ENCODE measurements around the gene CHRDL2. TPM values are rescaled to one million over a fixed set of nuclear protein-coding genes. Genes with fewer than 3 reads are reported as not detected.

Gene CHRDL2
- total RNA-seq, 4 donors from 2014 or later, result 2.2 to 20.9 (median 4.0) TPM

DNA sequence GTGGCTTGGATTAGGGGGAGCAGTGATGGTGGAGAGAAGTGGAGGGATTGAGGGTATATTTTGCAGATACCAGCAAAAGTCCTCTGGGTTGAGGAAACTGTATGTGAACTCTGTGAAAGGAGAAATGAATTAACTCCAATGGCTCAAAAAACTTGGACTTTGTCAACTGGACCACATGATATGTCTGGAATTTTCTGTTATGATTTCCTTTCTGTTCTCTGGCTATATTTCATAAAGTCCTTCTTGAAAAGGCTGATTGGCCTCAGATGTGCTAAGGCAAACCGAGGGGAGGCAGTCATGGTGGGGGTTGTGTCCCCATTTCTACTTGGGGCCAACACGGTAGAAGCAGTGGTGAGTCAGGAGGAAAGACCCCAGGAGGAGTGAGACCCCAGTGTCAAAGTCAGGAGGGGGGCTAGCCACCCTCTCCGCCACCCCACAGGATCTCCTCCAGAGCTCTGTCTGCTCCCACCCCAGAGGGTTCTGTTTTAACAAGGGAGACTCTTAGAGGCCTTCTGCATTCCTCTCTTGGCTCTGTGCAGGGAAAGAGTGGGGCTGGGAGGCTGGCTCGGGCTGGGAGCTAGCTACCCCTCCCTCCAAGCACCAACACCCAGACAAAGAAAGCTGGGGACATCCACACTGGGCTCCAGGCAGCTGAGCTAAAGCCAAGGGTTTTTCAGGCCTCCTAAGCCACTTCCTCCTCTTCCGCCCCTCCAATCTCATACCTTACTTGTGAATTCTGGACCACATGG is 13.8 kb downstream of the CHRDL2 start:
- no peaks in the 10 kb centered on the region for H3K27me3 ChIP-seq
- TF ChIP-seq EP300 (IDR thresholded peaks at IDR 0.05; ENCODE audit: low read depth) (no peak), POLR2AphosphoS5 (IDR thresholded peaks at IDR 0.05) (no peak), POLR2A (IDR thresholded peaks at IDR 0.05) (no peak)
- TF ChIP-seq, protein P1, sequence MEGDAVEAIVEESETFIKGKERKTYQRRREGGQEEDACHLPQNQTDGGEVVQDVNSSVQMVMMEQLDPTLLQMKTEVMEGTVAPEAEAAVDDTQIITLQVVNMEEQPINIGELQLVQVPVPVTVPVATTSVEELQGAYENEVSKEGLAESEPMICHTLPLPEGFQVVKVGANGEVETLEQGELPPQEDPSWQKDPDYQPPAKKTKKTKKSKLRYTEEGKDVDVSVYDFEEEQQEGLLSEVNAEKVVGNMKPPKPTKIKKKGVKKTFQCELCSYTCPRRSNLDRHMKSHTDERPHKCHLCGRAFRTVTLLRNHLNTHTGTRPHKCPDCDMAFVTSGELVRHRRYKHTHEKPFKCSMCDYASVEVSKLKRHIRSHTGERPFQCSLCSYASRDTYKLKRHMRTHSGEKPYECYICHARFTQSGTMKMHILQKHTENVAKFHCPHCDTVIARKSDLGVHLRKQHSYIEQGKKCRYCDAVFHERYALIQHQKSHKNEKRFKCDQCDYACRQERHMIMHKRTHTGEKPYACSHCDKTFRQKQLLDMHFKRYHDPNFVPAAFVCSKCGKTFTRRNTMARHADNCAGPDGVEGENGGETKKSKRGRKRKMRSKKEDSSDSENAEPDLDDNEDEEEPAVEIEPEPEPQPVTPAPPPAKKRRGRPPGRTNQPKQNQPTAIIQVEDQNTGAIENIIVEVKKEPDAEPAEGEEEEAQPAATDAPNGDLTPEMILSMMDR (IDR thresholded peaks at IDR 0.05), result no peak
- intact Hi-C loops (cut with DNase I; ENCODE audit: low total_unique reads) (no loop called here), in situ Hi-C loops (cut with MboI; ENCODE audit: low pct_ligation_motif_present in 1 of 4, low pct_unique_long_range_greater_than_20kb in 1 of 4, low sequenced_read_pairs in 3 of 4) (no loop called here)
- no peak overlapping the region for H3K4me3 ChIP-seq
- H3K27ac ChIP-seq, result peak overlapping the region; percentile 39 to 87 (median 66)
- no peaks in the 10 kb centered on the region for H3K9me3 ChIP-seq
- H3K4me1 ChIP-seq, result peaks cover 17 to 33% (median 25%) of the 10 kb centered on the region in 4 donors
- WGBS, 2 donors (ENCODE audit: low coverage in 1 of 2), result 65 to 69% methylated on average over 2 to 5 of the region's 5 CpGs
- H3K36me3 ChIP-seq, result no peaks in the 10 kb centered on the region
- DNase-seq, result no peak

DNA sequence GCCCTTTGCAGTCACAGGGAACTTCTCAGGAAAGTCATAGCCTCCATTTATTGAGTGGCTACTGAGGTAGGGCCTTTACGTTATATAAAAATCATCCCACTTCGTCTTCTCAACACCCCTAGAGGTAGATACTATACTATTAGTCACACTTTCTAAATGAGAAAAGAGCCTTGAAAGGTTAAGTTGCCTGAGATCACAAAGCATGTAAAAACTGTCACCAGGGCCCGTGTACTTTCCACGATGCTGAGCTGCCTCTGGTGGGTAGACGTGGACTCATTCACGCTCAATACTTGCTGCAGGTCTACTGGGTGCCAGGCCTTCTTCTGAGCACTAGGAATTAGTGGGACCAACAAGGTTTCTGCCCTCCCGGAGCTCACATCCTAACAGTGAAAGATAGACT is 16.3 kb downstream of the CHRDL2 start:
- Histone ChIP-seq H3K27me3 (no peaks in the 10 kb centered on the region), H3K36me3 (no peaks in the 10 kb centered on the region), H3K4me3 (no peak overlapping the region), H3K27ac (no peak overlapping the region), H3K4me1 (peaks cover 6 to 19% (median 15%) of the 10 kb centered on the region in 4 donors), H3K9me3 (no peaks in the 10 kb centered on the region)
- 74 to 82% methylated on average over 4 to 7 of the region's 7 CpGs for WGBS, 2 donors (ENCODE audit: low coverage in 1 of 2)
- in situ Hi-C loops (cut with MboI; ENCODE audit: low pct_ligation_motif_present in 1 of 4, low pct_unique_long_range_greater_than_20kb in 1 of 4, low sequenced_read_pairs in 3 of 4) (no loop called here), intact Hi-C loops (cut with DNase I; ENCODE audit: low total_unique reads) (no loop called here)
- no peak for TF ChIP-seq EP300 (IDR thresholded peaks at IDR 0.05; ENCODE audit: low read depth)
- TF ChIP-seq, protein P1 (IDR thresholded peaks at IDR 0.05), result no peak
- TF ChIP-seq POLR2A (IDR thresholded peaks at IDR 0.05), result no peak
- no peak for TF ChIP-seq POLR2AphosphoS5 (IDR thresholded peaks at IDR 0.05)
- no peak for DNase-seq

DNA sequence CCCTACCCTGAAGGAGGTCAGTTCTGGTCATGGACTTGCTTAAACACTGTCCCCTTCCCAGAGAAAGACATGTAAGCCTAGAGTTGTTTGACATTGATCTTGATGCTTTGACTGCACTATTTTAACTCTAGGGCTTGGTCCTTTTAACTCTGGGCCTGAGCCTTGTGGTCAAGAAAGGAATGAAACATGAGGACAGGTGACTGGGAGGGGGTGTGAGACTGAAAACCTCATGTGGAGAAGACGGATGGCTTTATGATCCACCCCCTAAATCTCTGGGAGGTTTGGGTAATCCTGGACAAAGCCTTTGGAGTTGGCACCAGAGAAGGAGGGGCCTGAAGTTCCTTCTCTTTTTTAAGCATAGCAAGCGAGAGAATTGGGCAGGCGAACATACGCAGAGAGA is 17.5 kb downstream of the CHRDL2 start:
- intact Hi-C loops (cut with DNase I; ENCODE audit: low total_unique reads) (no loop called here), in situ Hi-C loops (cut with MboI; ENCODE audit: low pct_ligation_motif_present in 1 of 4, low pct_unique_long_range_greater_than_20kb in 1 of 4, low sequenced_read_pairs in 3 of 4) (no loop called here)
- H3K9me3 ChIP-seq, result no peaks in the 10 kb centered on the region
- TF ChIP-seq, protein P1 (IDR thresholded peaks at IDR 0.05), result no peak
- no peak for TF ChIP-seq POLR2AphosphoS5 (IDR thresholded peaks at IDR 0.05)
- TF ChIP-seq POLR2A (IDR thresholded peaks at IDR 0.05), result no peak
- no peak for TF ChIP-seq EP300 (IDR thresholded peaks at IDR 0.05; ENCODE audit: low read depth)
- peaks cover 5 to 16% (median 14%) of the 10 kb centered on the region in 4 donors for H3K4me1 ChIP-seq
- DNase-seq, result no peak
- no peak overlapping the region for H3K4me3 ChIP-seq
- H3K27ac ChIP-seq, result no peak overlapping the region
- H3K36me3 ChIP-seq, result no peaks in the 10 kb centered on the region
- H3K27me3 ChIP-seq, result no peaks in the 10 kb centered on the region
- WGBS, 2 donors (ENCODE audit: low coverage in 1 of 2), result 71 to 100% methylated on average over 1 to 4 of the region's 4 CpGs

DNA sequence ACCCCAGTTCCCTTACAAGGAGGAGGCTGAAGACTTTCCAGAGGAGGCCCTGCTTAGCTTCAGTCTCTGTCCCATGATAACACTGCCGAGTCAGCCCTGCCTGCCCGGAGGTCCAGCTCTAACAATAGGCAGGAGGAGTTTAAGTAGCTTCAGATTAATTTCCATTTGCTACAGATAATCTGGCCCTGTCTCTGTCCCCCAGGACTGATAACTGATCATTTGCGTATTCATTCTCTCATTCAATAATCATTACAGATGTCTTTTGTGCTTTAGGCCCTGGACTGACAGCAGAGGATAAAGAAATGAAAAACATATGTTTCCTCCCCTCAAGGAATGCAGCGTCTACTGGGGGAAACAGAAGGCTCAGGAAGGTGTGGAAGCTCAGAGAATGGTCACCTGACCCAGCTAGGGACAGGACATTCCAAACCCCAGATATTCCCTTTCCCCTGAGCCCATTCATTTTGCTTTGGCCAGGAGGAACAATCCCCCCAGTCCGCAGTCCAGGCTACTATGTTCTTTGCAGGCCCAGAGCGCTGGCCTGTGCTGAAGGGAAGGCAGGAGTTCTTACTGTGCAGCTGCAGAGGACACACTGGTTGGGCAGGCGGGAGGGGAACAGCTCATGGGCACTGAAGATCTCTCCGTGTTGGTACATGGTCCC is 20.8 kb downstream of the CHRDL2 start:
- DNase-seq, result no peak
- 73 to 83% methylated on average over 1 to 8 of the region's 8 CpGs for WGBS, 2 donors (ENCODE audit: low coverage in 1 of 2)
- no peaks in the 10 kb centered on the region for H3K27me3 ChIP-seq
- in situ Hi-C loops (cut with MboI; ENCODE audit: low pct_ligation_motif_present in 1 of 4, low pct_unique_long_range_greater_than_20kb in 1 of 4, low sequenced_read_pairs in 3 of 4) (no loop called here), intact Hi-C loops (cut with DNase I; ENCODE audit: low total_unique reads) (no loop called here)
- H3K9me3 ChIP-seq, result no peaks in the 10 kb centered on the region
- H3K27ac ChIP-seq, result no peak overlapping the region
- H3K36me3 ChIP-seq, result no peaks in the 10 kb centered on the region
- H3K4me1 ChIP-seq, result no peaks in the 10 kb centered on the region
- TF ChIP-seq EP300 (IDR thresholded peaks at IDR 0.05; ENCODE audit: low read depth) (no peak), POLR2AphosphoS5 (IDR thresholded peaks at IDR 0.05) (no peak), POLR2A (IDR thresholded peaks at IDR 0.05) (no peak)
- TF ChIP-seq, protein P1 (IDR thresholded peaks at IDR 0.05), result no peak
- H3K4me3 ChIP-seq, result no peak overlapping the region
